Measurements from ENCODE around the gene OSER1.

The OSER1 gene

GRCh38 chr20:44176833-44177534 lies 33.6 kb downstream of the OSER1 start:
- no peak for TF ChIP-seq EZH2phosphoT487 (IDR thresholded peaks at IDR 0.05; ENCODE audit: borderline replicate concordance, low read length)
- no peak for TF ChIP-seq CTCF (IDR thresholded peaks at IDR 0.05; ENCODE audit: low read depth, low read length, poor library complexity, severe bottlenecking)
- Histone ChIP-seq H3K4me3 (ENCODE audit: low read length) (no peak overlapping the region), H3K27me3 (ENCODE audit: control insufficient read depth, low read length) (peaks cover 15% of the 10 kb centered on the region), H3K4me1 (ENCODE audit: control insufficient read depth, low read length) (no peaks in the 10 kb centered on the region), H3K27ac (ENCODE audit: low read depth, low read length) (no peak overlapping the region), H3K9me2 (replicated peaks; ENCODE audit: control insufficient read depth, low read length) (no peaks in the 10 kb centered on the region), H4K20me1 (ENCODE audit: control insufficient read depth, insufficient read depth, low read depth, low read length) (no peaks in the 10 kb centered on the region), H3K79me2 (ENCODE audit: control insufficient read depth, low read length) (no peaks in the 10 kb centered on the region), H3K4me2 (ENCODE audit: low read length) (no peak overlapping the region), H3K9me3 (ENCODE audit: control insufficient read depth, insufficient read depth, low read length) (no peaks in the 10 kb centered on the region), H3K36me3 (ENCODE audit: control insufficient read depth, low read length) (no peaks in the 10 kb centered on the region), H3F3A (ENCODE audit: control insufficient read depth, insufficient read depth) (no peaks in the 10 kb centered on the region)

- Histone ChIP-seq H3K9me3 (ENCODE audit: control insufficient read depth, insufficient read depth, low read length) (no peaks in the 10 kb centered on the region), H3F3A (ENCODE audit: control insufficient read depth, insufficient read depth) (no peaks in the 10 kb centered on the region), H3K4me1 (ENCODE audit: control insufficient read depth, low read length) (no peaks in the 10 kb centered on the region), H3K79me2 (ENCODE audit: control insufficient read depth, low read length) (no peaks in the 10 kb centered on the region), H3K27ac (ENCODE audit: low read depth, low read length) (no peak overlapping the region), H3K36me3 (ENCODE audit: control insufficient read depth, low read length) (no peaks in the 10 kb centered on the region), H3K27me3 (ENCODE audit: control insufficient read depth, low read length) (peaks cover 32% of the 10 kb centered on the region), H3K4me2 (ENCODE audit: low read length) (no peak overlapping the region), H3K9me2 (replicated peaks; ENCODE audit: control insufficient read depth, low read length) (no peaks in the 10 kb centered on the region), H4K20me1 (ENCODE audit: control insufficient read depth, insufficient read depth, low read depth, low read length) (no peaks in the 10 kb centered on the region), H3K4me3 (ENCODE audit: low read length) (no peak overlapping the region)
- TF ChIP-seq EZH2phosphoT487 (IDR thresholded peaks at IDR 0.05; ENCODE audit: borderline replicate concordance, low read length) (no peak), CTCF (IDR thresholded peaks at IDR 0.05; ENCODE audit: low read depth, low read length, poor library complexity, severe bottlenecking) (no peak)
Observed at GRCh38 chr20:44174996-44175765, 35.4 kb downstream of the OSER1 start.

GRCh38 chr20:44173846-44174245 lies 36.7 kb downstream of the OSER1 start:
- H3K9me3 ChIP-seq (ENCODE audit: control insufficient read depth, insufficient read depth, low read length), result no peaks in the 10 kb centered on the region
- H3K4me1 ChIP-seq (ENCODE audit: control insufficient read depth, low read length), result no peaks in the 10 kb centered on the region
- no peak overlapping the region for H3K27ac ChIP-seq (ENCODE audit: low read depth, low read length)
- H3K4me2 ChIP-seq (ENCODE audit: low read length), result no peak overlapping the region
- no peaks in the 10 kb centered on the region for H3F3A ChIP-seq (ENCODE audit: control insufficient read depth, insufficient read depth)
- H3K79me2 ChIP-seq (ENCODE audit: control insufficient read depth, low read length), result no peaks in the 10 kb centered on the region
- no peaks in the 10 kb centered on the region for H3K36me3 ChIP-seq (ENCODE audit: control insufficient read depth, low read length)
- peaks cover 38% of the 10 kb centered on the region for H3K27me3 ChIP-seq (ENCODE audit: control insufficient read depth, low read length)
- H3K9me2 ChIP-seq (replicated peaks; ENCODE audit: control insufficient read depth, low read length), result no peaks in the 10 kb centered on the region
- no peak overlapping the region for H3K4me3 ChIP-seq (ENCODE audit: low read length)
- TF ChIP-seq EZH2phosphoT487 (IDR thresholded peaks at IDR 0.05; ENCODE audit: borderline replicate concordance, low read length) (no peak), CTCF (IDR thresholded peaks at IDR 0.05; ENCODE audit: low read depth, low read length, poor library complexity, severe bottlenecking) (no peak)
- H4K20me1 ChIP-seq (ENCODE audit: control insufficient read depth, insufficient read depth, low read depth, low read length), result no peaks in the 10 kb centered on the region
